Right lung (tissue), 10 donors: Measurements from ENCODE around the gene CEP112. TPM values are rescaled to one million over a fixed set of nuclear protein-coding genes. Genes with fewer than 3 reads are reported as not detected.

Experiments
- DNase-seq, 2 donors: peaks; one replicate each; pipeline ENCODE4 v3.0.0-alpha.2; 2013
- long read RNA-seq, 8 donors: transcript quantifications; one replicate each; lab custom pipeline, GENCODE V29; 2026
- polyA plus RNA-seq, 5 donors: library from polyadenylated mRNA; unstranded; fragments of 120-200 nt; gene quantifications; one replicate each; pipeline versions ENCODE4 v1.2.1 to v1.2.3, GENCODE V29; 2013; ENCODE audit warnings: inconsistent platforms in 1 of 5, low replicate concordance in 1 of 5; ENCODE audit not compliant: insufficient read length in 5 of 5, insufficient read depth in 1 of 5

The CEP112 gene
- polyA plus RNA-seq: 10 to 100 TPM; 12.6 to 24.4 (median 20.8) TPM
- long read RNA-seq, donor 1: 0 reads
- long read RNA-seq, donor 2, partial matches to known transcripts: 0 of 1 reads
- long read RNA-seq, donor 2, other reads (novel, unspliced or antisense): 0 of 1 reads
- long read RNA-seq, donor 3: 0 reads
- long read RNA-seq, donor 4, partial matches to known transcripts: 0 of 1 reads
- long read RNA-seq, donor 4, other reads (novel, unspliced or antisense): 0 of 1 reads
- long read RNA-seq, donor 5, partial matches to known transcripts: 0 of 2 reads
- long read RNA-seq, donor 5, other reads (novel, unspliced or antisense): 0 of 2 reads
- long read RNA-seq, donor 6, partial matches to known transcripts: 0 of 1 reads
- long read RNA-seq, donor 6, other reads (novel, unspliced or antisense): 0 of 1 reads
- long read RNA-seq, donor 7: 0 reads
- long read RNA-seq, donor 8: 0 reads

- DNase-seq: peak; percentile 90
Measured at GRCh38 chr17:66191593-66192377, at the start of gene CEP112. CEP112 (minus strand) TSS chr17:66192133.

GRCh38 chr17:66240630-66241029 lies 48.7 kb upstream of the CEP112 start:
- no peak for DNase-seq

- no peak for DNase-seq
Measured at GRCh38 chr17:66240013-66240412, 48.1 kb upstream of the CEP112 start.

- DNase-seq: no peak
Measured at GRCh38 chr17:66235377-66235994, 43.6 kb upstream of the CEP112 start.

- DNase-seq: no peak
Measured at GRCh38 chr17:66234611-66235010, 42.7 kb upstream of the CEP112 start.

GRCh38 chr17:66233023-66233753 lies 41.3 kb upstream of the CEP112 start:
- DNase-seq: no peak

- peak; percentile 41 to 48 for DNase-seq
Measured at GRCh38 chr17:66230922-66231591, 39.1 kb upstream of the CEP112 start.

GRCh38 chr17:66229783-66230538 lies 38.0 kb upstream of the CEP112 start:
- DNase-seq: no peak

GRCh38 chr17:66228887-66229782 lies 37.2 kb upstream of the CEP112 start, which contains the start of gene APOH:
APOH (minus strand) TSS chr17:66229415; CDS start chr17:66229379, 36 bp downstream.
- DNase-seq: no peak

GRCh38 chr17:66227212-66228045 lies 35.5 kb upstream of the CEP112 start:
- no peak for DNase-seq

- no peak for DNase-seq
Measured at GRCh38 chr17:66222798-66223350, 30.9 kb upstream of the CEP112 start.

GRCh38 chr17:66221755-66222530 lies 30.0 kb upstream of the CEP112 start:
- DNase-seq: no peak

GRCh38 chr17:66221343-66221742 lies 29.4 kb upstream of the CEP112 start:
- DNase-seq: no peak

GRCh38 chr17:66220079-66220835 lies 28.3 kb upstream of the CEP112 start:
- DNase-seq: no peak

GRCh38 chr17:66215529-66215911 lies 23.6 kb upstream of the CEP112 start:
- no peak for DNase-seq

- no peak for DNase-seq
Measured at GRCh38 chr17:66214884-66215528, 23.1 kb upstream of the CEP112 start.
